Stimulated activated CD4-positive, alpha-beta T cell treated with anti-CD3 and anti-CD28 coated beads, Interleukin-2, amount 100 ng/mL, for 24 hours (primary cell): Measurements from ENCODE around the gene ZP3.
A peak's percentile ranks its signal among the peaks of the same experiment; 100 is the strongest.
"Not testable (repeated sequence)": the region's sequence is repeated elsewhere in the genome, so short reads cannot be mapped to it uniquely, and the experiment has no call there.

Source experiments
- DNase-seq, 2 donors: peaks; one replicate each; pipeline ENCODE4 v3.0.0-alpha.2; 2020

The ZP3 gene

GRCh38 chr7:76407718-76408117 is 17.0 kb upstream of the ZP3 start:
- DNase-seq, result no peak

- DNase-seq, result no peak
Observed at GRCh38 chr7:76408121-76408560, 16.6 kb upstream of the ZP3 start.

- DNase-seq, result no peak
Observed at GRCh38 chr7:76409537-76409936, 15.2 kb upstream of the ZP3 start, which contains the start of gene SSC4D. TSS of gene SSC4D (minus strand) at chr7:76409697. CDS start at chr7:76404439, 5,258 bp downstream.

- no peak for DNase-seq
Observed at GRCh38 chr7:76411626-76412025, 13.1 kb upstream of the ZP3 start.

GRCh38 chr7:76412249-76412648 is 12.5 kb upstream of the ZP3 start:
- no peak for DNase-seq

- DNase-seq, result not testable (repeated sequence)
Observed at GRCh38 chr7:76417654-76418310, 7.0 kb upstream of the ZP3 start.

- DNase-seq, result not testable (repeated sequence)
Observed at GRCh38 chr7:76421097-76421496, 3.7 kb upstream of the ZP3 start.

GRCh38 chr7:76423666-76424412 is 911 bp upstream of the ZP3 start:
- no peak for DNase-seq

- DNase-seq, result no peak
Observed at GRCh38 chr7:76425156-76425555, 406 bp downstream of the ZP3 start.

- DNase-seq, result not testable (repeated sequence)
Observed at GRCh38 chr7:76425558-76425957, 808 bp downstream of the ZP3 start.

- DNase-seq, result no peak
Observed at GRCh38 chr7:76426246-76426645, 1.5 kb downstream of the ZP3 start.

GRCh38 chr7:76427635-76428034 is 2.9 kb downstream of the ZP3 start:
- no peak for DNase-seq

GRCh38 chr7:76428149-76428823 is 3.5 kb downstream of the ZP3 start:
- no peak for DNase-seq

- no peak for DNase-seq
Observed at GRCh38 chr7:76428868-76429805, 4.4 kb downstream of the ZP3 start.

- no peak for DNase-seq
Observed at GRCh38 chr7:76430211-76430610, 5.5 kb downstream of the ZP3 start.

GRCh38 chr7:76430836-76431235 is 6.1 kb downstream of the ZP3 start:
- no peak for DNase-seq

- DNase-seq, result peak; percentile 57 to 60
Observed at GRCh38 chr7:76437873-76438272, 13.1 kb downstream of the ZP3 start.

GRCh38 chr7:76439120-76439888 is 14.6 kb downstream of the ZP3 start:
- DNase-seq, result not testable (repeated sequence)

GRCh38 chr7:76440404-76440803 is 15.7 kb downstream of the ZP3 start:
- DNase-seq, result not testable (repeated sequence)

GRCh38 chr7:76441792-76442191 is 17.0 kb downstream of the ZP3 start:
- DNase-seq, result not testable (repeated sequence)

- DNase-seq, result not testable (repeated sequence)
Observed at GRCh38 chr7:76442664-76443446, 18.1 kb downstream of the ZP3 start.
